ENCODE data around the gene NEU1.
A peak's percentile ranks its signal among the peaks of the same experiment; 100 is the strongest.
"Not testable (repeated sequence)": the region's sequence is repeated elsewhere in the genome, so short reads cannot be mapped to it uniquely, and the experiment has no call there.

Gene NEU1

GRCh38 chr6:31838968-31839367, 23.7 kb downstream of the NEU1 start:
- Histone ChIP-seq H3K14ac (ENCODE audit: low read length) (no peak overlapping the region), H3K4me1 (ENCODE audit: control insufficient read depth in 2 of 2, insufficient read depth in 1 of 2, low read depth in 1 of 2, low read length in 2 of 2) (peaks cover 4 to 16% of the 10 kb centered on the region in 2 donors), H3K9me3 (replicated peaks in 1 of 2; ENCODE audit: control insufficient read depth in 2 of 2, insufficient read depth in 1 of 2, low read depth in 1 of 2, low read length in 2 of 2) (peaks cover 0 to 3% of the 10 kb centered on the region in 2 donors), H2BK5ac (ENCODE audit: low read length) (no peak overlapping the region), H3K4me2 (ENCODE audit: insufficient read depth, low read length, poor library complexity, severe bottlenecking) (no peak overlapping the region), H4K91ac (ENCODE audit: low read depth, low read length, poor library complexity) (no peak overlapping the region), H3K9ac (ENCODE audit: low read depth, low read length, poor library complexity) (no peak overlapping the region), H2AK5ac (ENCODE audit: low read depth, low read length) (no peak overlapping the region), H3K36me3 (replicated peaks in 1 of 2; ENCODE audit: control insufficient read depth in 2 of 2, insufficient read depth in 2 of 2, low read length in 2 of 2) (peaks cover 39 to 55% of the 10 kb centered on the region in 2 donors), H2BK15ac (ENCODE audit: low read length) (no peak overlapping the region), H3K18ac (ENCODE audit: low read length) (no peak overlapping the region), H3K4me3 (ENCODE audit: low read length in 2 of 2) (no peak overlapping the region), H3K23ac (ENCODE audit: low read depth, low read length, poor library complexity) (no peak overlapping the region), H2BK12ac (ENCODE audit: low read length) (no peak overlapping the region), H3K4ac (ENCODE audit: low read length) (no peak overlapping the region), H4K8ac (ENCODE audit: low read depth, low read length) (no peak overlapping the region), H3K27me3 (ENCODE audit: control insufficient read depth in 3 of 3, insufficient read depth in 3 of 3, low read depth in 1 of 3, low read length in 3 of 3) (no peaks in the 10 kb centered on the region), H3K27ac (replicated peaks; ENCODE audit: low read length) (no peak overlapping the region), H2AFZ (ENCODE audit: low read length) (no peak overlapping the region), H2BK120ac (ENCODE audit: low read depth, low read length) (no peak overlapping the region), H3K79me1 (ENCODE audit: low read depth, low read length) (peaks cover 8% of the 10 kb centered on the region)
- DNase-seq (ENCODE audit: low spot score), result no peak
- WGBS, 2 donors (ENCODE audit: extremely low coverage in 2 of 2, insufficient read length in 2 of 2, insufficient replicate concordance in 1 of 2), result no CpG with 5 or more reads among the region's 3 CpGs

- Histone ChIP-seq H3K4me3 (ENCODE audit: low read length in 2 of 2) (peak overlapping the region in 1 of 2 donors; percentile 92), H3K36me3 (replicated peaks in 1 of 2; ENCODE audit: control insufficient read depth in 2 of 2, insufficient read depth in 2 of 2, low read length in 2 of 2) (peaks cover 39 to 55% of the 10 kb centered on the region in 2 donors), H3K4me1 (ENCODE audit: control insufficient read depth in 2 of 2, insufficient read depth in 1 of 2, low read depth in 1 of 2, low read length in 2 of 2) (peaks cover 4 to 16% of the 10 kb centered on the region in 2 donors)
- DNase-seq (ENCODE audit: low spot score); H3K79me1 ChIP-seq (ENCODE audit: low read depth, low read length); H2AFZ ChIP-seq (ENCODE audit: low read length); H3K18ac ChIP-seq (ENCODE audit: low read length); H4K8ac ChIP-seq (ENCODE audit: low read depth, low read length); H3K4me2 ChIP-seq (ENCODE audit: insufficient read depth, low read length, poor library complexity, severe bottlenecking); H4K91ac ChIP-seq (ENCODE audit: low read depth, low read length, poor library complexity); H3K9me3 ChIP-seq (replicated peaks in 1 of 2; ENCODE audit: control insufficient read depth in 2 of 2, insufficient read depth in 1 of 2, low read depth in 1 of 2, low read length in 2 of 2); H3K14ac ChIP-seq (ENCODE audit: low read length); H3K27ac ChIP-seq (replicated peaks; ENCODE audit: low read length); H2BK5ac ChIP-seq (ENCODE audit: low read length); H3K4ac ChIP-seq (ENCODE audit: low read length); H2BK120ac ChIP-seq (ENCODE audit: low read depth, low read length); H2AK5ac ChIP-seq (ENCODE audit: low read depth, low read length); H3K27me3 ChIP-seq (ENCODE audit: control insufficient read depth in 3 of 3, insufficient read depth in 3 of 3, low read depth in 1 of 3, low read length in 3 of 3); H2BK15ac ChIP-seq (ENCODE audit: low read length); H3K9ac ChIP-seq (ENCODE audit: low read depth, low read length, poor library complexity); H3K23ac ChIP-seq (ENCODE audit: low read depth, low read length, poor library complexity); H2BK12ac ChIP-seq (ENCODE audit: low read length): not testable (repeated sequence)
- no CpG with 5 or more reads among the region's 9 CpGs for WGBS, 2 donors (ENCODE audit: extremely low coverage in 2 of 2, insufficient read length in 2 of 2, insufficient replicate concordance in 1 of 2)
These were observed 24.5 kb downstream of the NEU1 start for GRCh38 chr6:31838114-31838553.

GRCh38 chr6:31837369-31838113, 25.1 kb downstream of the NEU1 start:
- peak overlapping the region; percentile 23 for H3K4me2 ChIP-seq (ENCODE audit: insufficient read depth, low read length, poor library complexity, severe bottlenecking)
- DNase-seq (ENCODE audit: low spot score), result no peak
- no peak overlapping the region for H3K9ac ChIP-seq (ENCODE audit: low read depth, low read length, poor library complexity)
- peaks cover 4 to 16% of the 10 kb centered on the region in 2 donors for H3K4me1 ChIP-seq (ENCODE audit: control insufficient read depth in 2 of 2, insufficient read depth in 1 of 2, low read depth in 1 of 2, low read length in 2 of 2)
- no peaks in the 10 kb centered on the region for H3K27me3 ChIP-seq (ENCODE audit: control insufficient read depth in 3 of 3, insufficient read depth in 3 of 3, low read depth in 1 of 3, low read length in 3 of 3)
- no peak overlapping the region for H3K18ac ChIP-seq (ENCODE audit: low read length)
- no peak overlapping the region for H4K8ac ChIP-seq (ENCODE audit: low read depth, low read length)
- H4K91ac ChIP-seq (ENCODE audit: low read depth, low read length, poor library complexity), result no peak overlapping the region
- no peak overlapping the region for H3K27ac ChIP-seq (replicated peaks; ENCODE audit: low read length)
- WGBS, 2 donors (ENCODE audit: extremely low coverage in 2 of 2, insufficient read length in 2 of 2, insufficient replicate concordance in 1 of 2), result no CpG with 5 or more reads among the region's 1 CpG
- peaks cover 8% of the 10 kb centered on the region for H3K79me1 ChIP-seq (ENCODE audit: low read depth, low read length)
- H2BK120ac ChIP-seq (ENCODE audit: low read depth, low read length), result no peak overlapping the region
- H3K36me3 ChIP-seq (replicated peaks in 1 of 2; ENCODE audit: control insufficient read depth in 2 of 2, insufficient read depth in 2 of 2, low read length in 2 of 2), result peaks cover 39 to 55% of the 10 kb centered on the region in 2 donors
- no peak overlapping the region for H3K14ac ChIP-seq (ENCODE audit: low read length)
- H3K4me3 ChIP-seq (ENCODE audit: low read length in 2 of 2), result peak overlapping the region in 1 of 2 donors; percentile 92
- H2BK12ac ChIP-seq (ENCODE audit: low read length), result no peak overlapping the region
- no peak overlapping the region for H2BK15ac ChIP-seq (ENCODE audit: low read length)
- no peak overlapping the region for H3K4ac ChIP-seq (ENCODE audit: low read length)
- H3K9me3 ChIP-seq (replicated peaks in 1 of 2; ENCODE audit: control insufficient read depth in 2 of 2, insufficient read depth in 1 of 2, low read depth in 1 of 2, low read length in 2 of 2), result peaks cover 0 to 3% of the 10 kb centered on the region in 2 donors
- H3K23ac ChIP-seq (ENCODE audit: low read depth, low read length, poor library complexity), result no peak overlapping the region
- H2AFZ ChIP-seq (ENCODE audit: low read length), result no peak overlapping the region
- H2AK5ac ChIP-seq (ENCODE audit: low read depth, low read length), result no peak overlapping the region
- no peak overlapping the region for H2BK5ac ChIP-seq (ENCODE audit: low read length)

- Histone ChIP-seq H2AFZ (ENCODE audit: low read length) (no peak overlapping the region), H3K27me3 (ENCODE audit: control insufficient read depth in 3 of 3, insufficient read depth in 3 of 3, low read depth in 1 of 3, low read length in 3 of 3) (no peaks in the 10 kb centered on the region), H2BK15ac (ENCODE audit: low read length) (no peak overlapping the region), H4K91ac (ENCODE audit: low read depth, low read length, poor library complexity) (no peak overlapping the region), H3K9ac (ENCODE audit: low read depth, low read length, poor library complexity) (no peak overlapping the region), H2BK5ac (ENCODE audit: low read length) (no peak overlapping the region), H3K27ac (replicated peaks; ENCODE audit: low read length) (peak overlapping the region; percentile 34), H3K36me3 (replicated peaks in 1 of 2; ENCODE audit: control insufficient read depth in 2 of 2, insufficient read depth in 2 of 2, low read length in 2 of 2) (peaks cover 37 to 55% of the 10 kb centered on the region in 2 donors), H3K4me2 (ENCODE audit: insufficient read depth, low read length, poor library complexity, severe bottlenecking) (peak overlapping the region; percentile 60), H3K4me3 (ENCODE audit: low read length in 2 of 2) (peak overlapping the region; percentile 73 to 92), H2AK5ac (ENCODE audit: low read depth, low read length) (no peak overlapping the region), H2BK120ac (ENCODE audit: low read depth, low read length) (no peak overlapping the region), H3K9me3 (replicated peaks in 1 of 2; ENCODE audit: control insufficient read depth in 2 of 2, insufficient read depth in 1 of 2, low read depth in 1 of 2, low read length in 2 of 2) (peaks cover 0 to 3% of the 10 kb centered on the region in 2 donors), H3K4me1 (ENCODE audit: control insufficient read depth in 2 of 2, insufficient read depth in 1 of 2, low read depth in 1 of 2, low read length in 2 of 2) (peaks cover 4 to 16% of the 10 kb centered on the region in 2 donors), H3K14ac (ENCODE audit: low read length) (no peak overlapping the region), H3K79me1 (ENCODE audit: low read depth, low read length) (peaks cover 8% of the 10 kb centered on the region), H4K8ac (ENCODE audit: low read depth, low read length) (no peak overlapping the region), H2BK12ac (ENCODE audit: low read length) (no peak overlapping the region), H3K4ac (ENCODE audit: low read length) (no peak overlapping the region), H3K23ac (ENCODE audit: low read depth, low read length, poor library complexity) (no peak overlapping the region), H3K18ac (ENCODE audit: low read length) (no peak overlapping the region)
- no CpG with 5 or more reads among the region's 12 CpGs for WGBS, 2 donors (ENCODE audit: extremely low coverage in 2 of 2, insufficient read length in 2 of 2, insufficient replicate concordance in 1 of 2)
- DNase-seq (ENCODE audit: low spot score), result no peak
These were observed 25.9 kb downstream of the NEU1 start for GRCh38 chr6:31836474-31837368.
